Skeletal muscle tissue (tissue), 4 donors: ENCODE results near the gene S1PR4. TPM values are rescaled to one million over a fixed set of nuclear protein-coding genes. Genes with fewer than 3 reads are reported as not detected.
A peak's percentile ranks its signal among the peaks of the same experiment; 100 is the strongest.

ENCODE experiments used
- H3K27ac ChIP-seq: one replicate; pipeline ENCODE4 v1.7.0; 2013; ENCODE audit warnings: mild to moderate bottlenecking, low read depth, low read length, inconsistent platforms
- H3K27me3 ChIP-seq, 3 donors: one replicate each; pipeline ENCODE4 v1.7.0; 2013; ENCODE audit warnings: low read length in 3 of 3; ENCODE audit not compliant: control insufficient read depth in 3 of 3, insufficient read depth in 3 of 3
- H3K36me3 ChIP-seq, 3 donors: one replicate each; pipeline ENCODE4 v1.7.0; 2013; ENCODE audit warnings: low read length in 3 of 3; ENCODE audit not compliant: control insufficient read depth in 3 of 3, insufficient read depth in 3 of 3
- H3K4me1 ChIP-seq, 3 donors: one replicate each; pipeline ENCODE4 v1.7.0; 2013; ENCODE audit warnings: low read length in 3 of 3, mild to moderate bottlenecking in 3 of 3; ENCODE audit not compliant: control insufficient read depth in 3 of 3, insufficient read depth in 3 of 3
- H3K4me3 ChIP-seq, 3 donors: one replicate each; pipeline ENCODE4 v1.7.0; 2013; ENCODE audit warnings: low read length in 3 of 3
- H3K9ac ChIP-seq, 3 donors: one replicate each; pipeline ENCODE4 v1.7.0; 2013; ENCODE audit warnings: low read length in 3 of 3, mild to moderate bottlenecking in 3 of 3, moderate library complexity in 2 of 3, low read depth in 1 of 3
- H3K9me3 ChIP-seq, 3 donors: one replicate each; pipeline ENCODE4 v1.7.0; 2013; ENCODE audit warnings: low read length in 3 of 3; ENCODE audit not compliant: control insufficient read depth in 3 of 3
- total RNA-seq: library from RNA; depleted of rRNA; stranded (reverse); fragments of >200 nt; gene quantifications from one replicate; pipeline ENCODE4 v1.2.3, GENCODE V29; 2014
- donor health status: Osteomylitis.

The S1PR4 gene, protein sequence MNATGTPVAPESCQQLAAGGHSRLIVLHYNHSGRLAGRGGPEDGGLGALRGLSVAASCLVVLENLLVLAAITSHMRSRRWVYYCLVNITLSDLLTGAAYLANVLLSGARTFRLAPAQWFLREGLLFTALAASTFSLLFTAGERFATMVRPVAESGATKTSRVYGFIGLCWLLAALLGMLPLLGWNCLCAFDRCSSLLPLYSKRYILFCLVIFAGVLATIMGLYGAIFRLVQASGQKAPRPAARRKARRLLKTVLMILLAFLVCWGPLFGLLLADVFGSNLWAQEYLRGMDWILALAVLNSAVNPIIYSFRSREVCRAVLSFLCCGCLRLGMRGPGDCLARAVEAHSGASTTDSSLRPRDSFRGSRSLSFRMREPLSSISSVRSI
- total RNA-seq = 2.1 TPM

DNA sequence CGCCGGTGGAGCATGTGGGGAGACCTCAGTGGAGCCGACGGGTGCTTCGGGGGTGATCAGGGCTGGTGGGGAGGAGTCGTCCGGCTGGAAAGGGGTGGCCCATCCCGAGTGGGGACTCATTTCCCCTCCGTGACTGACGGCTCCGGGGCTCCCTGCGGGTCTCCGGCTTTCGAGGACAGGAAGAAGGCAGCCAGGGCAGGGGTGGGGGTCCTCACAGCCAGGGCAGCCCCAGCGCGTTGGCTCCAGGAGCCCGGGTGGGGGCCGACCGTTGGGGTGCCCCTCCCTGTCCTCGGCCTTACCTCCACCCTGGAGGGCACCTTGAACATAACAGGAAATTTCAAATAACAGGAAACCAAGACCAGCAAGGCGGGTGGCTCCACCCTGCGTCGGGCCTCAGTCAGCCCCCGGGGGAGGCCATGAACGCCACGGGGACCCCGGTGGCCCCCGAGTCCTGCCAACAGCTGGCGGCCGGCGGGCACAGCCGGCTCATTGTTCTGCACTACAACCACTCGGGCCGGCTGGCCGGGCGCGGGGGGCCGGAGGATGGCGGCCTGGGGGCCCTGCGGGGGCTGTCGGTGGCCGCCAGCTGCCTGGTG is at the start of gene S1PR4:
TSS of gene S1PR4 (plus strand) at position 393 of the 596 bp plus-strand sequence. CDS start at position 417, 24 bp downstream.
- Histone ChIP-seq H3K27me3 (peaks cover 0 to 4% (median 0%) of the 10 kb centered on the region in 3 donors), H3K27ac (no peak within 1 kb of the TSS), H3K4me3 (no peak within 1 kb of the TSS), H3K9ac (no peak within 1 kb of the TSS), H3K4me1 (peaks cover 0 to 4% (median 0%) of the 10 kb centered on the region in 3 donors), H3K9me3 (no peaks in the 10 kb centered on the region), H3K36me3 (no peaks in the 10 kb centered on the region)

DNA sequence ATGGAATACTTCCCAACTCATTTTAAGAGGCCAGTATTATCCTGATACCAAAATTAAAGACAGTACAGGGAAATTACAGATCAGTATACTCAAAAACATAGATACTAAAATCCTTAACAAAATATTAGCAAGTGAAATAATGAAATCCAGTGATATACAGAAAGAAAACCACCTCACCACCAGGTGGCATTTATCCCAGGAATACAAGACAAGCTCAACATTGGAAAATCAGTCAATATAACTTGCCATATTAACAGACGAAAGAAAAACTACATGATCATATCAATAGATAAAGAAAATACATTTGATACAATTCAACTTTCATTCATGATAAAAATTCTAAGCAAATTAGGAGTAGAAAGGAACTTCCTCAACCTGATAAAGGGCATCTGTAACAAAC is 49.5 kb upstream of the S1PR4 start:
- Histone ChIP-seq H3K9ac (no peak overlapping the region), H3K27me3 (no peaks in the 10 kb centered on the region), H3K36me3 (no peaks in the 10 kb centered on the region), H3K4me3 (no peak overlapping the region), H3K9me3 (no peaks in the 10 kb centered on the region), H3K4me1 (no peaks in the 10 kb centered on the region), H3K27ac (no peak overlapping the region)

DNA sequence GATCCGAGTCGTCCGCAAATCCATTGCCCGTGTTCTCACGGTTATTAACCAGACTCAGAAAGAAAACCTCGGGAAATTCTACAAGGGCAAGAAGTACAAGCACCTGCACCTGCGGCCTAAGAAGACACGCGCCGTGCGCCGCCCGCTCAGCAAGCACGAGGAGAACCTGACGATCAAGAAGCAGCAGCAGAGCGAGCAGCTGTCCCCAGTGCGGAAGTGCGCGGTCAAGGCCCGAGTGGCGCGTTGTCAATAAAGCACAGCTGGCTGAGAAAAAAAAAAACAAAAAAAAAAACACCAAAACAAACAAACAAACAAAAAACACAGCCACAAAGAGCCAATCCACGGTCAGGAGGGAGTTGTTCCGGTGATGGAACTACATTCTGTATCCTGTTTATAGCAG is 47.4 kb upstream of the S1PR4 start:
- Histone ChIP-seq H3K4me1 (no peaks in the 10 kb centered on the region), H3K4me3 (no peak overlapping the region), H3K27me3 (no peaks in the 10 kb centered on the region), H3K27ac (no peak overlapping the region), H3K36me3 (no peaks in the 10 kb centered on the region), H3K9me3 (no peaks in the 10 kb centered on the region), H3K9ac (no peak overlapping the region)

- Histone ChIP-seq H3K9me3 (no peaks in the 10 kb centered on the region), H3K36me3 (no peaks in the 10 kb centered on the region), H3K4me1 (peaks cover 0 to 4% (median 0%) of the 10 kb centered on the region in 3 donors), H3K27ac (peak overlapping the region; percentile 54), H3K4me3 (no peak overlapping the region), H3K27me3 (no peaks in the 10 kb centered on the region), H3K9ac (no peak overlapping the region)
Measured at GRCh38 chr19:3132971-3133792, 45.4 kb upstream of the S1PR4 start.

- Histone ChIP-seq H3K9ac (no peak overlapping the region), H3K9me3 (no peaks in the 10 kb centered on the region), H3K36me3 (no peaks in the 10 kb centered on the region), H3K27me3 (no peaks in the 10 kb centered on the region), H3K4me3 (no peak overlapping the region), H3K27ac (peak overlapping the region; percentile 54), H3K4me1 (peaks cover 0 to 4% (median 0%) of the 10 kb centered on the region in 3 donors)
Measured at GRCh38 chr19:3133793-3134116, 44.8 kb upstream of the S1PR4 start.

GRCh38 chr19:3135961-3136683 is 42.4 kb upstream of the S1PR4 start, which contains the start of gene GNA15:
Gene GNA15 (plus strand): TSS chr19:3136033. CDS start chr19:3136451, 418 bp downstream.
- Histone ChIP-seq H3K9ac (peak within 1 kb of the TSS in 1 of 3 donors; percentile 19), H3K4me3 (no peak within 1 kb of the TSS), H3K27ac (no peak within 1 kb of the TSS), H3K36me3 (no peaks in the 10 kb centered on the region), H3K9me3 (no peaks in the 10 kb centered on the region), H3K4me1 (peaks cover 0 to 4% (median 0%) of the 10 kb centered on the region in 3 donors), H3K27me3 (peaks cover 0 to 2% (median 0%) of the 10 kb centered on the region in 3 donors)

DNA sequence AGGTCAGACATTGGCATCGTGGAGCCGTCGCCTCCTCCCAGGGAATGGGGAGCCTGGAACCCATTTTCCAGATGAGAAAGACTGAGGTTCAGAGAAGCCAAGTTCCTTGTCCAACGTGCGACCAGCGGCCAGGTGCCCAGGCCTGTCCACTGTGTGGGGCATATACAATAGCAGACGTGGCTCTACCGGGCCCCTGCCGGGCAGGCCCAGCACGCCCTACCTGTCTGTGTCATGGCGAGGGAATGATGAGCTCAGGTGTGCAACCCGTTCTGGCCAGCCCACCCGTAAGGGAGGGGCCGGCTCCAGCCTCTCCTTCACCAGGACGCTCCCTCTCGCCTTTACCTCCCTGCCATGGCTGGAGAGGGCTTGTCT is 41.9 kb upstream of the S1PR4 start:
- H3K27me3 ChIP-seq = peaks cover 0 to 4% (median 0%) of the 10 kb centered on the region in 3 donors
- no peak overlapping the region for H3K4me3 ChIP-seq
- peak overlapping the region in 1 of 3 donors; percentile 19 for H3K9ac ChIP-seq
- H3K4me1 ChIP-seq = peaks cover 2 to 7% (median 2%) of the 10 kb centered on the region in 3 donors
- no peaks in the 10 kb centered on the region for H3K9me3 ChIP-seq
- H3K27ac ChIP-seq = no peak overlapping the region
- H3K36me3 ChIP-seq = no peaks in the 10 kb centered on the region

GRCh38 chr19:3137119-3137518 is 41.5 kb upstream of the S1PR4 start:
- no peak overlapping the region for H3K9ac ChIP-seq
- no peak overlapping the region for H3K4me3 ChIP-seq
- H3K27me3 ChIP-seq = peaks cover 0 to 6% (median 0%) of the 10 kb centered on the region in 3 donors
- no peak overlapping the region for H3K27ac ChIP-seq
- H3K36me3 ChIP-seq = no peaks in the 10 kb centered on the region
- H3K4me1 ChIP-seq = peaks cover 4 to 8% (median 6%) of the 10 kb centered on the region in 3 donors
- H3K9me3 ChIP-seq = no peaks in the 10 kb centered on the region

DNA sequence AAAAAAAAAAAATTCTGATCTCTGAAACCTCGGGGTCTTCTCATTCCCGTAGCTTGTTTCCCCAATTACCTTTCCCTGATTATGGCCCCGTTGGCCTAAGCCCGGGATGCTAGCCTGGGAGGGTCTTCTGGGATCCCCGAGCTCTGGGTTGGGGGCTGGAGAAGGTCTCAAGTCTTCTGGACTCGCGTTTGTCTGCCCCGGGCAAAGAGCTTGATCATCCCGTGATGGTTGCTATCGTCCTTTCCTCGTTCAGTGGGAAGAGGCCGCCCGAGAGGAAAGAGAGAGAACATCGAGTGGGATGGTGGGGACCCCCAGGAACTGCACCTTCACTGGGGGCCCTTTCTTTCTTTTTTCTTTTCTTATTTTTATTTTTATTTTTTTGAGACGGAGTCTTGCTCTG is 40.3 kb upstream of the S1PR4 start:
- H3K4me1 ChIP-seq = peaks cover 4 to 11% (median 8%) of the 10 kb centered on the region in 3 donors
- H3K9me3 ChIP-seq = no peaks in the 10 kb centered on the region
- H3K27me3 ChIP-seq = peaks cover 0 to 6% (median 0%) of the 10 kb centered on the region in 3 donors
- H3K27ac ChIP-seq = no peak overlapping the region
- H3K9ac ChIP-seq = no peak overlapping the region
- H3K36me3 ChIP-seq = no peaks in the 10 kb centered on the region
- no peak overlapping the region for H3K4me3 ChIP-seq
